Cardiac septum (tissue), 1 donor: ENCODE data around the gene EEF1A1. TPM values are rescaled to one million over a fixed set of nuclear protein-coding genes. Genes with fewer than 3 reads are reported as not detected.
"Not testable (repeated sequence)": the region's sequence is repeated elsewhere in the genome, so short reads cannot be mapped to it uniquely, and the experiment has no call there.

Experiments used
- DNase-seq: peaks from one replicate; pipeline ENCODE4 v3.0.0-alpha.2; 2020; ENCODE audit warnings: low spot score
- intact Hi-C: fragments of 100-400 bp; cut with DNase I; formaldehyde crosslinking; loops from one replicate; pipeline ENCODE4 v1.14.0; 2022
- total RNA-seq: library from RNA; stranded (reverse); fragmentation: NEBNext Ultra II Directional; extraction: Animal tissue kit (Norgen Biotek cat#: 25700); gene quantifications from one replicate; pipeline ENCODE4 v1.2.1, GENCODE V29; 2021
- donor health status: DM: no; HTN: no; CAD: no.

The EEF1A1 gene
- total RNA-seq, 1 donor from 2014 or later: 2,432 TPM

DNA sequence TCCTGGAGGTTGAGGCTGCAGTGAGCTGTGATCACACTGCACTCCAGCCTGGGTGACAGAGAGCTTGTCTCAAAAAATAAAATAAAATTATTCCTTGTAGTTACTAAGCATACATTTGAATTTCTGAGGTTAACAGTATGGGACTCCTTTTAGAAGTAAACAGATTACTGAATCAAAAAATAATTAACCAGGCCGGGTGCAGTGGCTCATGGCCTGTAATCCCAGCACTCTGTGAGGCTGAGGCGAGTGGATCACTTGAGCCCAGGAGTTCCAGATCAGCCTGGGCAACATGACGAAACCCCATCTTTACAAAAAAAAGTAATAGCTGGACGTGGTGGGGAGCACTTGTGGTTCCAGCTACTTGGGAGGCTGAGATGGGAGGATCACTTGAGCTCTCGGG, 22.1 kb upstream of the EEF1A1 start:
- intact Hi-C loops: no loop called here
- DNase-seq: no peak

DNA sequence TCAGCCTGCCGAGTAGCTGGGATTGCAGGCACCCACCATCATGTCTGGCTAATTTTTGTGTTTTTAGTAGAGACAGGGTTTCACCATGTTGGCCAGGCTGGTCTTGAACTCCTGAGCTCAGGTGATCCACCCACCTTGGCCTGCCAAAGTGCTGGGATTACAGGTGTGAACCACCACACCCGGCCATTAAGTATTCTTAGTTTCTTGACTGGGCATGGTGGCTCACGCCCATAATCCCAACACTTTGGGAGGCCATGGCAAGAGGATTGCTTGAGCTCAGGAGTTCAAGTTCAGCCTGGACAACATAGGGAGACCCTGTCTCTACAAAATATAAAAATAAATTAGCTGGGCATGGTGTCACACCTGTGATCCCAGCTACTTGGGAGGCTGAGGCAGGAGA, 21.6 kb upstream of the EEF1A1 start:
- intact Hi-C loops, DNase-seq: not testable (repeated sequence)

DNA sequence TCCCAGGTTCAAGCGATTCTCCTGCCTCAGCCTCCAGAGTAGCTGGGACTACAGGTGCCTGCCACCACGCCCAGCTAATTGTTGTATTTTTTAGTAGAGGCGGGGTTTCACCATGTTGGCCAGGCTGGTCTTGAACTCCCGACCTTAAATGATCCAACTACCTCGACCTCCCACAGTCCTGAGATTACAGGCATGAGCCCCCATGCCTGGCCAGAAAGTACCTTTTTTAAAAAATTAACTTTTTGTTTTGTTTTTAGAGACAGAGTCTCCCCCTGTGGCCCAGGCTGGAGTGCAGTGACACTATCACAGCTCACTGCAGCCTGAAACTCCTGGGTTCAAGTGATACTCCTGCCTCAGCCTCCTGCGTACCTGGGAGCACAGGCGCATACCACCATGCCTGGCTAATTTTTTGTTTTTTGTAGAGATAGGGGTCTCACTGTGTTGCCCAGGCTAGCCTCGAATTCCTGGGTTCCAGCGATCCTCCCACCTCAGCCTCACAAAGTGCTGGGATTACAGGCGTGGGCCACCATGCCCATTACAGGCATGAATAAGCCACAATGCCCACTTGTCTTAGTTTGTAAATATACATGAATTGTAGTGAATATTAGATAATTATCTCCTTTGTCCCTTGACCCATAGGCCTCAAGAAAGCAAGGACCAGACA, 17.4 kb upstream of the EEF1A1 start:
- no peak for DNase-seq
- intact Hi-C loops: no loop called here

DNA sequence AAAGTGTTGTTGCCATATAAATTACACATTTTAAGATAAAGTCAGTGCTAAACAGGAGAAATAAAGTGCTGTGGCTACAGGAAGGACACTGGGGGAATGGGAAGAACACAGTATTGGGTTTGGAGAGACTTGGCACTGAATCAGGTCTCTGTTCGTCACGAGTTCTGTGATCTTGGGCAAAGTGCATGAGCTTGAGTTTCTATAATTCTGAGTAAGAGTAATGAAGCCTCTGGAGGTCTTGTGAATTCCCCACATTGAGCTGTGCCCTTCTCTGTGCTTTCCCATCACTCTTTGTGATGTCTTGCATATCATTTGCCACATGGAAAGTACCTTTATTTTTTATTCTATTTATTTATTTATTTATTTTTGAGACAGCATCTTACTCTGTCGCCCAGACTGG, 16.8 kb upstream of the EEF1A1 start:
- no peak for DNase-seq
- intact Hi-C loops: no loop called here

DNA sequence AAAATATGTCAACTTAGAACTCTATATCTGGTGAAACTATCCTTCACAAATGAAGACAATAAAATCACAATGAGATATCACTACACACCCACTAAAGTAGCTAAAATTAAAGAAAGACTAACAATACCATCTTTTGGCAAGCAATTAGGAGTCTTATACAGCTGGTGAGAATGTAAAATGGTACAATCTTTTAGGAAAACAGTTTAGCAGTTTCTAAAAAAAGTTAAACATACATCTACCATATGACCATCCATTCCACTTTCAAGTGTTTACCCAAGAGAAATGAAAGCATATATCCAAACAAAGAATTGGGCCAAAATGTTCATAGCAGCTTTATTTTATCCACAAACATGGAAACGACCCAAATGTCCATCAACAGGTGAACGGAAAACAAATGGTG, 13.8 kb upstream of the EEF1A1 start:
- DNase-seq: no peak
- intact Hi-C loops: no loop called here

DNA sequence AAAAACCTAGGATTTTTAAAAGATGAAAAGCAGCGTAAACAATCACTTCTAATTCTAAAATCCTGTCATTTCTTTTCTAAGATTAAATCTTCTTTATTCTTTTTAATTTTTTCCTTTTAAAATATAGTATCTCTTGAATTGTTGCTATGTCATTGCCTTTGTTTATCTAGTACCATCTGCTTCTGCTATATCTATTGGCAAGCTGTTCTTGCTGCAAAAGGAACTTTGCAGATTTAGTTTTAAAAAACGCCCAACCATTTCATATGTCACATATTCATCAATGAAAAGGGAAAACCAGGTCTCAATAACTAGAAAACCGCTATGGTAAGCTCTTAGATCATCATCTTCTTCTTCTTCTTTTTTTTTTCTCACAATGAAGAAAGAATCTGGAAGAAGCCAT, 11.5 kb upstream of the EEF1A1 start:
- intact Hi-C loops: no loop called here
- DNase-seq: no peak

DNA sequence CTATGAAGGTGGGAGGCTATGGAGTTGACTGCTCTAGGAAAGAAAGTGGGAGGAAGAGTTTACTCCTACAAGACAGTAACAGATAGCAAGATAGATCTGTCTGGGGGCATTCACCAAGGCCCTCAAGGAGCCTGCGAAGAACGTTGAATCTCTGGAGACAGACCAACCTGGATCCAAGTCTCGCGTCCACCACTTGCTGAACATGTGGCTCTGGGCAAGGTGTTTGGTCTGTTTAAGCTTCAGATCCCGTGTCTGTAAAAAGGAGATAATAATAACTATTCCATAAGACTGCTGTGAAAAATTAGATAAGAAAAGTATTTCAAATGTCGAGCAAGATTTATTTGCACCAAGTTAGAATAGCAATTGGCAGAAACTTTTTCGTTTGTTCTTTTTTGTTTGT, 8.1 kb upstream of the EEF1A1 start:
- intact Hi-C loops: no loop called here
- no peak for DNase-seq

DNA sequence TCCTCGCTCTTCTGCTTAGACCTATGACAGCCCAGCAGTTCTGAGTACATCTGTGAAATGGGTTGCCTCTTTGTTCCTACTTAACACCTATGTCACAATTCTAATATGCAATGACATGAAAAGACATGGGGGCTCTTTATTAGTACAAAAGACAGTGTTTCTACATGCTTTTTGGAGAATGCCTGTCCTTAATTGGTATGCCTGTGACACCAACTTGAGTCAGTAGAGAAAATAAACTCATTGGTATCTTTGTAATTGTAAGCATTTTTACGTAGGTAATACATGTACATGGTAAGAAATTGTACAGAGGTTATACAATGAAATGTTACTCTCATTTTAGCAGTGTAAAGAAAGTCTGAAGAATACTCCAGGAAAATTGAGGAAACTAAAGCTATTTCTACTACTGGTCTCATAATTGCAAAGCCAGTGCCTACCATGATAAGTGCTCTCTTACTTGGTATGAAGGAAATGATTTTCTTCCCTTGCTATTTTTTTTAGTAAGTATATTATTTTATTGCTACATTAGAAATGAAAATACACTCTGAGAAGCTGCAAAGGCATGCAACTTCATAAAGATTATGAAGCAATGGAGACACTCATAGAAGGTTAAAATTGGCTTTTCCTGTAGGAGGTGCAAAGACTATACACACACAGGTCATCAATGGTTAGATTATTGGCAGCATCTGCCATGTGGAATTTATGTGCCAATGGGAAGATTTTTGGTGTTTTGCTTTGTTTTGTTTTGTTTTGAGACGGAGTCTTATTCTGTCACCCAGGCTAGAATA, 4.9 kb upstream of the EEF1A1 start:
- DNase-seq: no peak
- intact Hi-C loops: no loop called here

DNA sequence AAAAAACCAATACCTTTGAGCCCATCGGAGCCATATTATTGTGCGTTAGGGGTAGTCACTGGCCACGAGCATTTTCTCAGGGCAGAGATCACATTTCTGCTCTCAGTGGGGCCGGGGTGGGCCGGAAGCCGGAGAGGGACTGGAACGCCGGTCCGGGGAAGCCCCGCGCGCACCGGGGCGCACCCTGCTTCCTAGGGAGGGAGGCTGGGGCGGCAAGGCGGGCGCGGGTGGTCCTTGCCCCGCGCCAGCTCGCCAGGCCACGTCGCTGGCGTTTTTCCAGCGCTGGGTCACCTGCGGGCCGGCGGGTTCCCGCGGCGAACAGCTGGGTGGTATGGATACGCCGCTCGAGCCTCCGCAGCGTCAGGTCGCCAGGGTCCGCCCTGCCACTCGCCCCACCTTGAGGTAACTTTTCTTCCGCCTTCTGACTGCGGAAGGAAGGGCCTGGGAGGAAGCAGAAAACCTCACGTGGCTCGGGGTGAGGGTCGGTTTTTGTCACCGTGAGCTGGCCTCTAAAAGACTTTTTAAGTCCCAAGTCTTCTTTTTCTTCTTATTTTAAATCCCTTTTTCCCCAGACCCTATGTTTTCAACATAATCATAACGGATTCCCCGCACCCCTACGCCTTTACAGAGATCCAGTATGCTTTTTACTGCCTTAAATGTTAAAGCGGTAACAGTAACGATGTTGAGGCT, 2.7 kb upstream of the EEF1A1 start:
- peak; percentile 79 for DNase-seq
- intact Hi-C loops: loop anchor here (5.0 kb wide), 2 partner anchors 44 to 61 kb away; partner anchors contain the start of gene MTO1

DNA sequence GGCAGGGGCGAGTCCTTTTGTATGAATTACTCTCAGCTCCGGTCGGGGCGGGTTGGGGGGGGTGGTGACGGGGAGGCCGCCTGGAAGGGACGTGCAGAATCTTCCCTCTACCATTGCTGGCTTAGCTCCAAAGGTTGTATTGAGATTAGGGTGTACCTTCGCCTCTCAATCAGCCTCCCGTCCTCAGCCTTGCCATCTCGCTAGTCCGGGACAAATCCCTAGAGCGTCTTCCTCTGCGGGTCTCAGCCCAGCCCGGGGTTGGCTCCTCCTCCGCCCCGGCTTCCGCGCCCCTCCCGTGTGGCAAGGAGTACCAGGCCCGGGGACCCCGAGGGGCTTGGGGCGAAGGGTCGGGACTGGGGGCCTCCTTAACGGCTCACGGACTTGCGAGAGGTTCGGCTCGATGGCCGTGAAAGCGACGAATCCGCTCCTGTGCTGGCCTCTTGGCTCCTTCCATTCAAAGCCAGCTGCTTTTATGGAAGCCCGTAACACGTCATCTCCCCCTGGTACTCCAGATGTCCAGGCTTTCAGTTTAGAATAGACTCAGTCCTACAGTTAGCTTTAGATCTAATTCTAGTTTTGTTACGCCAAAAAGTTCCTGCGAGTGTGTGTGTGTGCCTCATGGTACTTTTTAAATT, 636 bp upstream of the EEF1A1 start:
- DNase-seq: peak; percentile 89
- intact Hi-C loops: loop anchor here (1.0 to 5.0 kb wide), 4 partner anchors 46 to 131 kb away; partner anchors contain the start of genes MTO1 and SLC17A5

DNA sequence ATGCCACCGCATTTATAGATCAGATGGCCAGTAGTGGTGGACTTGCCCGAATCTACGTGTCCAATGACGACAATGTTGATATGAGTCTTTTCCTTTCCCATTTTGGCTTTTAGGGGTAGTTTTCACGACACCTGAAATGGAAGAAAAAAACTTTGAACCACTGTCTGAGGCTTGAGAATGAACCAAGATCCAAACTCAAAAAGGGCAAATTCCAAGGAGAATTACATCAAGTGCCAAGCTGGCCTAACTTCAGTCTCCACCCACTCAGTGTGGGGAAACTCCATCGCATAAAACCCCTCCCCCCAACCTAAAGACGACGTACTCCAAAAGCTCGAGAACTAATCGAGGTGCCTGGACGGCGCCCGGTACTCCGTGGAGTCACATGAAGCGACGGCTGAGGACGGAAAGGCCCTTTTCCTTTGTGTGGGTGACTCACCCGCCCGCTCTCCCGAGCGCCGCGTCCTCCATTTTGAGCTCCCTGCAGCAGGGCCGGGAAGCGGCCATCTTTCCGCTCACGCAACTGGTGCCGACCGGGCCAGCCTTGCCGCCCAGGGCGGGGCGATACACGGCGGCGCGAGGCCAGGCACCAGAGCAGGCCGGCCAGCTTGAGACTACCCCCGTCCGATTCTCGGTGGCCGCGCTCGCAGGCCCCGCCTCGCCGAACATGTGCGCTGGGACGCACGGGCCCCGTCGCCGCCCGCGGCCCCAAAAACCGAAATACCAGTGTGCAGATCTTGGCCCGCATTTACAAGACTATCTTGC, 725 bp downstream of the EEF1A1 start:
- intact Hi-C loops: loop anchor here (2.0 to 5.0 kb wide), 3 partner anchors 47 to 133 kb away; partner anchors contain the start of genes MTO1 and SLC17A5

DNA sequence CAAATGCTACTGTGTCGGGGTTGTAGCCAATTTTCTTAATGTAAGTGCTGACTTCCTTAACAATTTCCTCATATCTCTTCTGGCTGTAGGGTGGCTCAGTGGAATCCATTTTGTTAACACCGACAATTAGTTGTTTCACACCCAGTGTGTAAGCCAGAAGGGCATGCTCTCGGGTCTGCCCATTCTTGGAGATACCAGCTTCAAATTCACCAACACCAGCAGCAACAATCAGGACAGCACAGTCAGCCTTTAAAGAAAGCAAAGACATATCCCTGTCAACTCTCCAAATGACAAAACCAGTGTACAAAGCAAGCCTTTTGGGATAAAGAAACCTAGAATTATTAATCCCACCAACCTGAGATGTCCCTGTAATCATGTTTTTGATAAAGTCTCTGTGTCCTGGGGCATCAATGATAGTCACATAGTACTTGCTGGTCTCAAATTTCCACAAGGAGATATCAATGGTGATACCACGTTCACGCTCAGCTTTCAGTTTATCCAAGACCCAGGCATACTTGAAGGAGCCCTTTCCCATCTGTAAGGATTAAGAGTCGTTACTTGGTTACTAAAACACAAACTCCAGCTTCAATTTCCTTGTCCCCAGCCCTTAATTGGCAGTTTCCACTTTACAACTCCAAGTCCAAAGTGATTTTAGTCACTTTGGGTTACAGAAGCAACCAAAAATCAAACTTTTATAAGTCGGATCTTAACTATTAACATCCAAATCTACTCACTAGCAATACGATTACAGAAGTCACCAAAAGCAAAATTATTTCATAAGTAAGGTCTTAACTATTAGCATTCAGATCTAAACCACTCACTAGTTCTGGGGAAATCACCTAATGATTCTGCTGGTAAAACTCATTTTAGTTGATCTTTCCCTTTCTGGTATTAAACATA, 1.6 kb downstream of the EEF1A1 start:
- DNase-seq, intact Hi-C loops: not testable (repeated sequence)

More for the DNA sequence above, 725 bp downstream of the EEF1A1 start:
- peak; percentile 91 for DNase-seq

DNA sequence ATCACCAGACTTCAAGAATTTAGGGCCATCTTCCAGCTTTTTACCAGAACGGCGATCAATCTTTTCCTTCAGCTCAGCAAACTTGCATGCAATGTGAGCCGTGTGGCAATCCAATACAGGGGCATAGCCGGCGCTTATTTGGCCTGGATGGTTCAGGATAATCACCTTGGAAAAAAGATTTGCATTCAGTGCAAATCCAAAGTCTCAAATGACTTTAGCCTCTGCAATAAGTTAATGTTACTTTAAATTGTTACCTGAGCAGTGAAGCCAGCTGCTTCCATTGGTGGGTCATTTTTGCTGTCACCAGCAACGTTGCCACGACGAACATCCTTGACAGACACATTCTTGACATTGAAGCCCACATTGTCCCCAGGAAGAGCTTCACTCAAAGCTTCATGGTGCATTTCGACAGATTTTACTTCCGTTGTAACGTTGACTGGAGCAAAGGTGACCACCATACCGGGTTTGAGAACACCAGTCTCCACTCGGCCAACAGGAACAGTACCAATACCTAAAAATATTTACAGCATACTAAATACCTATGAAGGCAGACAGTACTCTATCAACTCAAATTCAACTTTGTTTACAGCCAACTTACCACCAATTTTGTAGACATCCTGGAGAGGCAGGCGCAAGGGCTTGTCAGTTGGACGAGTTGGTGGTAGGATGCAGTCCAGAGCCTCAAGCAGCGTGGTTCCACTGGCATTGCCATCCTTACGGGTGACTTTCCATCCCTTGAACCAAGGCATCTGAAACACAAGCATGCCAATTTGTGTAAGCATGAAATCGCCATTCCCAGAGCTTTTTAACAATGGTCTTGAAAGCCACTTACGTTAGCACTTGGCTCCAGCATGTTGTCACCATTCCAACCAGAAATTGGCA, 2.5 kb downstream of the EEF1A1 start:
- intact Hi-C loops: not testable (repeated sequence)

DNA sequence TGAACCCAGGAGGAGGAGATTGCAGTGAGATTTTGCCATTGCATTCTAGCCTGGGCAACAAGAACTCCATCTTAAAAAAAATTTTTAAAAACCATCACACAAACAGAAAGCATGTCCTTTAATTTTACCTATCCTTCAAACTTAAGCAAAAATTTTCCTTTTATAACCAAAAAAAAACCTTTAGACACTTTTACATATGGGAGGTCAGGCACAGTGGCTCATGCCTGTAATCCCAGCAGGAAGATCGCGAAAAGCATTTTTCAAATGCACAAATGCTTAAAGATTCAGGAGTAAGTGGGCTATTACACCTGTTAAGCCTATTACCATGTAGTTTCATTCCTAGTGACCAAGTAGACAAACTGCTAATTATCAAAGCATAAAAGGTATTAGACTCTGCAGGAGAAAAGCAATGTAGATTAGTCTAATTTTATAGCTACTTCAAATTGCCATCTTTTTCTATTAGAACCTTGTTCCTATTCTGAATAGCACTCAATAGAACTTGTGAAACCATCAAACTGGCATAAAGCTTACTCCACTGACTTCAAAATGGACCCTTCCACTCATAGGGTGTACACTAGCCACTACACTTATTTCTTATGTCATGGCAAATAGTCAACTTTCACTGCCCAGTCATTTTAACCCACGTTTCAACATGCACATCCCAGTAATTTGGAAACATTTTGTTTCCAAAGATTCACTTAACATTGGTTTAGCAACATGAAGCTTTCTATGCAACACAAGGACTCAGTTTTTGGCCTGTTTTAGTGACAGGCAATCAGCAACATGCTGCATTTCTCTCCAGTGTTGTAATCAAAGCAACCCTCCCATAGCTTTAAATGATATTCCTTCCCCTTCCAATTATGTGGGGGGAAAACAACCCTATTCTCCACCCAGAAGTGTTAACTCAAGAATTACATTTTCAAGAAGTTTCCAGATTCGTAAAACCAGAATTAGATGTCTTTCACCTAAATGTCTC, 4.0 kb downstream of the EEF1A1 start:
- no peak for DNase-seq
- intact Hi-C loops: no loop called here

More for the DNA sequence above, 2.5 kb downstream of the EEF1A1 start:
- DNase-seq: not testable (repeated sequence)

DNA sequence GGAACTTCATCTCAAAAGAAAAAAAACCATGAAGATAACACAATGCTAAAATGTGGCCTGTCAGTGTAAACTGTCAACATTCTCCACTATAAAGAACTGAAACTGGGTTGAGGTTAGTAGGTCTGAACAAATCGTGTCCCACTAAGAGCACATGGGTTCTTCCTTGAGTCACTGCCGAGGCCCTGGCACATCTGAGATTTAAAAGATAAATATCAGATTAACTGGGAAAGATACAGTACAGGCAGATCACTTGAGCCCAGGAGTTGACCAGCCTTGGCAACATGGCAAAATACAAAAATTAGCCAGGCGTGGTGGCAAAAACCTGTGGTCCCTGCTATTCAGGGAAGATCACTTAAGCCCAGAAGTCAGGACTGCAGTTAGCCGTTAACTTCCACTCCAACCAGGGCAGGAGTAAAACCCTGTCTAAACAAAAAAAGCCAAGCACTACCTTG, 5.6 kb downstream of the EEF1A1 start:
- intact Hi-C loops: loop anchor here (1.0 kb wide), 1 partner anchor 95 kb away; no protein-coding TSS in a partner anchor

DNA sequence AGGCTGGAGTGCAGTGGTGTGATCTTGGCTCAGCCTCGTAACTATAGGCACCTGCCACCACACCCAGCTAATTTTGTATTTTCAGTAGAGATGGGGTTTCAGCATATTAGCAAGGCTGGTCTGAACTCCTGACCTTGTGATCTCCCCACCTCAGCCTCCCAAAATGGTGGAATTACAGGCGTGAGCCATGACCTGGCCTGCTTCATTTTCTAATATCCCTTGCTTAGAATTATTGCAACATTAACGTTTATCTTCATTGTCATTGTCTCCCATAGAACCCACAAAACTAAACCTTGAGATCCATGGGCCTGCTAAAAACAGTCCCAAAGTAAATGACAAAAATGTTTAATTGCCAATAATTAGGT, 6.1 kb downstream of the EEF1A1 start:
- intact Hi-C loops: loop anchor here (1.0 kb wide), 1 partner anchor 96 kb away; no protein-coding TSS in a partner anchor
- no peak for DNase-seq

More for the DNA sequence above, 5.6 kb downstream of the EEF1A1 start:
- no peak for DNase-seq
